Endothelial cell of umbilical vein (primary cell): ENCODE measurements around the gene OSBPL8. TPM values are rescaled to one million over a fixed set of nuclear protein-coding genes. Genes with fewer than 3 reads are reported as not detected.

Experiments
- BruUV-seq: library from RNA; stranded (reverse); fragments of 400-500 nt; replicated peaks from 2 replicates; lab custom pipeline; 2021; lab: Mats Ljungman, UMichigan
- CTCF ChIA-PET: fragments of 300-600, 350-600 bp; sonication (Branson Sonifier 250); formaldehyde crosslinking; loops from one replicate; lab custom pipeline; 2021; ENCODE audit warnings: antibody characterized with exemption, inconsistent platforms; lab: Charles Lee
- POLR2A ChIA-PET: fragments of 300-600, 350-600 bp; sonication (Branson Sonifier 250); formaldehyde crosslinking; loops from one replicate; lab custom pipeline; 2021; ENCODE audit warnings: antibody characterized with exemption, inconsistent platforms; lab: Charles Lee
- DNase-seq: peaks from one replicate; pipeline ENCODE4 v3.0.0-alpha.2; 2011; ENCODE audit warnings: low read depth, low spot score
- FAIRE-seq: peaks from 2 replicates; lab custom pipeline; 2011; peaks lifted over from hg19 to GRCh38; lab: Jason Lieb, UNC
- H2AFZ ChIP-seq: 2 replicates; pipeline ENCODE4 v1.6.0; 2012; ENCODE audit warnings: low read depth, low read length, control low read depth, inconsistent platforms
- H3K27ac ChIP-seq: 2 replicates; pipeline ENCODE4 v1.5.1; 2011; ENCODE audit warnings: low read depth, mild to moderate bottlenecking, control low read depth, low read length, moderate library complexity; ENCODE audit not compliant: insufficient read depth
- H3K27me3 ChIP-seq, 2 experiments: 2 replicates each; pipeline versions ENCODE4 v1.6.0 to v1.6.1; 2011; ENCODE audit warnings: low read length in 2 of 2, mixed read lengths in 1 of 2; ENCODE audit not compliant: control insufficient read depth in 2 of 2, insufficient read depth in 2 of 2
- H3K36me3 ChIP-seq, 2 experiments: 2 replicates in 1 of 2; 3 replicates in 1 of 2; pipeline ENCODE4 v1.5.1; 2011; ENCODE audit warnings: low read length in 2 of 2, mild to moderate bottlenecking in 1 of 2, moderate library complexity in 1 of 2; ENCODE audit not compliant: control insufficient read depth in 2 of 2, insufficient read depth in 2 of 2; ENCODE audit errors: extremely low read depth in 1 of 2
- H3K4me1 ChIP-seq: 3 replicates; pipeline ENCODE4 v1.5.1; 2011; ENCODE audit warnings: mild to moderate bottlenecking, low read length; ENCODE audit not compliant: control insufficient read depth, insufficient read depth; ENCODE audit errors: extremely low read depth
- H3K4me2 ChIP-seq: 2 replicates; pipeline ENCODE4 v1.6.1; 2011; ENCODE audit warnings: low read length, control low read depth, mixed read lengths; ENCODE audit not compliant: insufficient read depth
- H3K4me3 ChIP-seq, 3 experiments: fragments of 200-600 bp in 1 of 3; sonication (generic), shearing (Covaris generic) in 1 of 3; replicated peaks in 1 of 3; 2 replicates each; pipeline ENCODE4 v1.5.1; 2011 to 2016; ENCODE audit warnings: control low read depth in 3 of 3, low read length in 3 of 3, mild to moderate bottlenecking in 2 of 3, inconsistent platforms in 1 of 3, low read depth in 1 of 3, moderate library complexity in 1 of 3; ENCODE audit not compliant: insufficient read depth in 1 of 3
- H3K79me2 ChIP-seq: 2 replicates; pipeline ENCODE4 v1.6.0; 2012; ENCODE audit warnings: low read length, inconsistent platforms; ENCODE audit not compliant: control insufficient read depth, insufficient read depth
- H3K9ac ChIP-seq: replicated peaks from 2 replicates; pipeline ENCODE3; 2011; ENCODE audit warnings: low read length, control low read depth; ENCODE audit not compliant: insufficient read depth; ENCODE audit errors: extremely low read depth
- H3K9me1 ChIP-seq: replicated peaks from 3 replicates; pipeline ENCODE4 v1.6.0; 2011; ENCODE audit warnings: mild to moderate bottlenecking, low read length; ENCODE audit not compliant: control insufficient read depth, insufficient read depth; ENCODE audit errors: extremely low read depth
- H3K9me3 ChIP-seq: replicated peaks from 2 replicates; pipeline ENCODE4 v1.5.1; 2012; ENCODE audit warnings: low read length, inconsistent platforms; ENCODE audit not compliant: control insufficient read depth, insufficient read depth
- H4K20me1 ChIP-seq: replicated peaks from 2 replicates; pipeline ENCODE3; 2011; ENCODE audit warnings: mild to moderate bottlenecking, low read length; ENCODE audit not compliant: control insufficient read depth, insufficient read depth; ENCODE audit errors: extremely low read depth
- EZH2 ChIP-seq: IDR thresholded peaks from 2 replicates; pipeline ENCODE4 v1.6.1; 2012; ENCODE audit warnings: borderline replicate concordance, low read depth, mild to moderate bottlenecking, moderate library complexity, low read length, inconsistent platforms; ENCODE audit not compliant: severe bottlenecking
- FOS ChIP-seq: IDR thresholded peaks from 2 replicates; pipeline ENCODE4 v1.6.1; 2011; ENCODE audit warnings: mild to moderate bottlenecking, low read length, moderate library complexity, borderline replicate concordance; ENCODE audit not compliant: insufficient read depth
- GATA2 ChIP-seq: IDR thresholded peaks from 2 replicates; pipeline ENCODE4 v1.7.0; 2011; ENCODE audit warnings: low read depth, mild to moderate bottlenecking, moderate library complexity, mixed read lengths, low read length; ENCODE audit not compliant: insufficient read length, insufficient read depth
- JUN ChIP-seq: IDR thresholded peaks from 2 replicates; pipeline ENCODE4 v1.6.1; 2011; ENCODE audit warnings: borderline replicate concordance, low read depth; ENCODE audit not compliant: insufficient read length, insufficient read depth
- MYC ChIP-seq: IDR thresholded peaks from one replicate; pipeline ENCODE4 v1.6.1; 2011; ENCODE audit warnings: mild to moderate bottlenecking, low read depth, low read length
- POLR2A ChIP-seq: IDR thresholded peaks from 2 replicates; pipeline ENCODE4 v1.6.1; 2012; ENCODE audit warnings: low read depth, mild to moderate bottlenecking, control low read depth, low read length
- POLR2AphosphoS5 ChIP-seq: IDR thresholded peaks from 2 replicates; pipeline ENCODE4 v1.6.1; 2012; ENCODE audit warnings: low read depth, mild to moderate bottlenecking, control low read depth, low read length, moderate library complexity; ENCODE audit not compliant: insufficient read depth
- dilution Hi-C: fragments of 300-500 bp; cut with MboI; formaldehyde crosslinking; loops from one replicate; pipeline ENCODE4 v1.15.0; 2019; ENCODE audit warnings: low sequenced_read_pairs; ENCODE audit not compliant: extremely low pct_ligation_motif_present
- intact Hi-C: fragments of 100-400 bp; cut with micrococcal nuclease; formaldehyde crosslinking; loops from one replicate; pipeline ENCODE4 v1.10.0; 2022
- polyA plus RNA-seq, 4 experiments: library from polyadenylated mRNA; depleted of rRNA in 3 of 4; stranded (reverse) in 3 of 4; unstranded in 1 of 4; fragments of >200 nt; gene quantifications; 2 replicates each; pipeline versions ENCODE4 v1.2.1 to v1.2.3, GENCODE V29; 2011 to 2012; ENCODE audit warnings: missing spikeins in 1 of 4
- total RNA-seq: library from RNA; stranded (reverse); gene quantifications from 2 replicates; pipeline ENCODE4 v1.2.3, GENCODE V29; 2021
- TF ChIP-seq, protein P1 (sequence below): IDR thresholded peaks from 2 replicates; pipeline ENCODE4 v1.6.1; 2011; ENCODE audit not compliant: insufficient read depth, insufficient read length
- TF ChIP-seq, protein P2 (sequence below), 2 donors: IDR thresholded peaks; 1 replicate in 1 of 2; 2 replicates in 1 of 2; pipeline ENCODE4 v1.5.1; 2011; ENCODE audit warnings: low read length in 2 of 2, mild to moderate bottlenecking in 2 of 2, moderate library complexity in 2 of 2, control low read depth in 1 of 2, inconsistent platforms in 1 of 2, low read depth in 1 of 2; ENCODE audit not compliant: insufficient read depth in 1 of 2; ENCODE audit errors: extremely low read depth in 1 of 2

The OSBPL8 gene
- total and polyA plus RNA-seq, 2 donors (not counting 3 experiments of a cell fraction or from before 2014, with no cell fraction given) = 10.3 to 47.6 TPM

DNA sequence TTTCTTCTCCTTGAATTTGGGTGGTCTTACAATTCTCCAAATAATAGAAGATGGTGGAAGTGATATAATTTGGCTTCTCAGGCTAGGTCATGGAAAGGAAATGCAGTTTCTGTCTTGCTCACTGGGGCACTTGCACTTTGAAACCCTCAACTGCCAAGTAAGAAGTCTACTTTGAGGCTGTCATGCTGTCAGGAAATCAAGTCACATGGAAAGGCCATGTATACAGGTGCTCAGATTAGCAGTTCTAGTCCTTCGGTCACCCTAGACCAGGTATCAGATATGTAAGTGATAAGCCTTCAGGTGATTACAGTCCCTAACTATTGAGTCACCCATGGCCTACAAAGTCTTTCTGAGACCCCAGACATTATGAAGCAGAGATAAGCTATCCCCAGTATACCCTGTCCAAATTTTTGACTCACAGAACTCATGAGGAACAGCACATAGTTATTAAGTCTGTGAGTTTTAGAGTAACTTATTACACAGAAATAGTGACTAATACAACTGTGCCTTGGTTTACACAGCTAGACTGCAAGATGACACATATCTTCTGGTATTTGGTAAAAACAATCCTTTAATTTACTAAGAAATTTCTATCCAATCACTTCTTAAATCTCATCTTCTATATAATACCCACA lies 185.1 kb downstream of the OSBPL8 start:
- Histone ChIP-seq H3K36me3 (no peaks in the 10 kb centered on the region), H3K9me3 (no peaks in the 10 kb centered on the region), H3K4me3 (no peak overlapping the region), H3K4me1 (no peaks in the 10 kb centered on the region), H4K20me1 (no peaks in the 10 kb centered on the region), H3K27me3 (no peaks in the 10 kb centered on the region), H3K9ac (no peak overlapping the region), H3K79me2 (no peaks in the 10 kb centered on the region), H2AFZ (no peak overlapping the region), H3K9me1 (no peaks in the 10 kb centered on the region), H3K4me2 (no peak overlapping the region), H3K27ac (no peak overlapping the region)
- ChIA-PET CTCF (no interaction called here), POLR2A (no interaction called here)
- no peak for FAIRE-seq
- DNase-seq = no peak
- intact Hi-C loops (no loop called here), dilution Hi-C loops (no loop called here)
- TF ChIP-seq FOS (no peak), MYC (no peak), JUN (no peak), GATA2 (no peak), POLR2AphosphoS5 (no peak), POLR2A (no peak), EZH2 (no peak)
- TF ChIP-seq, protein P1, sequence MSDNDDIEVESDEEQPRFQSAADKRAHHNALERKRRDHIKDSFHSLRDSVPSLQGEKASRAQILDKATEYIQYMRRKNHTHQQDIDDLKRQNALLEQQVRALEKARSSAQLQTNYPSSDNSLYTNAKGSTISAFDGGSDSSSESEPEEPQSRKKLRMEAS = no peak
- TF ChIP-seq, protein P2, sequence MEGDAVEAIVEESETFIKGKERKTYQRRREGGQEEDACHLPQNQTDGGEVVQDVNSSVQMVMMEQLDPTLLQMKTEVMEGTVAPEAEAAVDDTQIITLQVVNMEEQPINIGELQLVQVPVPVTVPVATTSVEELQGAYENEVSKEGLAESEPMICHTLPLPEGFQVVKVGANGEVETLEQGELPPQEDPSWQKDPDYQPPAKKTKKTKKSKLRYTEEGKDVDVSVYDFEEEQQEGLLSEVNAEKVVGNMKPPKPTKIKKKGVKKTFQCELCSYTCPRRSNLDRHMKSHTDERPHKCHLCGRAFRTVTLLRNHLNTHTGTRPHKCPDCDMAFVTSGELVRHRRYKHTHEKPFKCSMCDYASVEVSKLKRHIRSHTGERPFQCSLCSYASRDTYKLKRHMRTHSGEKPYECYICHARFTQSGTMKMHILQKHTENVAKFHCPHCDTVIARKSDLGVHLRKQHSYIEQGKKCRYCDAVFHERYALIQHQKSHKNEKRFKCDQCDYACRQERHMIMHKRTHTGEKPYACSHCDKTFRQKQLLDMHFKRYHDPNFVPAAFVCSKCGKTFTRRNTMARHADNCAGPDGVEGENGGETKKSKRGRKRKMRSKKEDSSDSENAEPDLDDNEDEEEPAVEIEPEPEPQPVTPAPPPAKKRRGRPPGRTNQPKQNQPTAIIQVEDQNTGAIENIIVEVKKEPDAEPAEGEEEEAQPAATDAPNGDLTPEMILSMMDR (IDR thresholded peaks at IDR 0.05; ENCODE audit: extremely low read depth in 1 of 2, insufficient read depth in 1 of 2, low read depth in 1 of 2, low read length in 2 of 2) = no peak
- no TSS peak for BruUV-seq
